ENCODE measurements around the gene SARNP.
"Not testable (repeated sequence)": the region's sequence is repeated elsewhere in the genome, so short reads cannot be mapped to it uniquely, and the experiment has no call there.

The SARNP gene

GRCh38 chr12:55839345-55840140 is 22.0 kb upstream of the SARNP start:
- no peak for DNase-seq

DNA sequence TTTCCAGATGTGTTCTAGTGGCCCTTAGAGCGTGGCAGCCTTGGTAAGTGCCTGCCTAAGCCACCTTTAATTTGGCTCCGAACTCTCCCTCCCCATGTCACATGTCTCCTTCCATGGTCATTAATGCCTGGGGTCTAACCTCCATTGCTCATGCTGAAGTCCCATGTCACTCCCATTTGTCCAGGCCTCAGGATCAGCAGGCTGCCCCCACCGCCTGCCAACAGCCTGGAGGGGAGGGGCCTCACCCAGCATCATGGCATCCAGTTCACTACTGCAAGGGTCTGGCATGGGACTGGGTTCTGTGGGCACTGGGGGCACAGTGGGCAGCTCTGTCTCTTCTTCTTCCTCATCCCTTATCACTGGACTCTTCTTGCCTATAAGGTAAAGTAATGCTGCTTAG is 20.8 kb upstream of the SARNP start:
- no peak for DNase-seq

DNA sequence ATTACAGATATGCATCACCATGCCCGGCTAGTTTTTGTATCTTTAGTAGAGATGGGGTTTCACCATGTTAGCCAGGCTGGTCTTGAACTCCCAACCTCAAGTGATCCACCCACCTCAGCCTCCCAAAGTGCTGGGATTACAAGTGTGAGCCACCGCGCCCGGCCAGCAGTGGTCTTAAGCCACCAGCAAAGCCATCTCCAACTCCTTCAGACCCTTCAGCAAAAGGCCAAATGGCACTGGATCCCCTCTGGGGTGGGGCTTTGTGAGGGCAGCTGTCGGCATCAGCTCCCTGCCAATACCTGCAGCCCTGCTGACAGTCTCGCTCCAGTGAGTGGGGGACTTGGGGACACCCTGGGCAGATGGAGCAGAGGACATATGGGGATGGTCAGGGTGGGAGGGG is 16.9 kb upstream of the SARNP start:
- DNase-seq, result not testable (repeated sequence)

DNA sequence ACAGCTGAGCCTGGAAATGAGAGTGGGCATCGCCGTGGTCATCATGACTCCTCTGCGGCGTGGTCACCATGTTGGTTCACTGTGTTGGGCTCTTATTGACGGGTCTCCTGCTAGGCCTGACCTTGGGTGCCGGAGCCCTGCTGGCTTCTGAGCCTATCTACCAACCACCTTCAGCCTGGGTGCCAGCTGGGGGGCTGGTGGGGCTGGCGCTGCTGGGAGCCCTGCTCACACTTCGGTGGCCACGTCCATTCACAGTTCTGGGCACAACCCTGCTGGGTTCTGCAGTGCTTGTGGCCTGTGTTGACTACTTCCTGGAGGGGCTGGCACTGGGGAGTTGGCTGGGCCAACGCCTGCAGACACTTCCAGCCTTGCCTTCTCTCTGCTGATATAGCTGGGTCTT is 15.5 kb upstream of the SARNP start:
- DNase-seq, result no peak

GRCh38 chr12:55831447-55831815 is 13.9 kb upstream of the SARNP start:
- DNase-seq, result no peak

- peak; percentile 65 for DNase-seq
Observed at GRCh38 chr12:55830601-55831446, 13.3 kb upstream of the SARNP start.

DNA sequence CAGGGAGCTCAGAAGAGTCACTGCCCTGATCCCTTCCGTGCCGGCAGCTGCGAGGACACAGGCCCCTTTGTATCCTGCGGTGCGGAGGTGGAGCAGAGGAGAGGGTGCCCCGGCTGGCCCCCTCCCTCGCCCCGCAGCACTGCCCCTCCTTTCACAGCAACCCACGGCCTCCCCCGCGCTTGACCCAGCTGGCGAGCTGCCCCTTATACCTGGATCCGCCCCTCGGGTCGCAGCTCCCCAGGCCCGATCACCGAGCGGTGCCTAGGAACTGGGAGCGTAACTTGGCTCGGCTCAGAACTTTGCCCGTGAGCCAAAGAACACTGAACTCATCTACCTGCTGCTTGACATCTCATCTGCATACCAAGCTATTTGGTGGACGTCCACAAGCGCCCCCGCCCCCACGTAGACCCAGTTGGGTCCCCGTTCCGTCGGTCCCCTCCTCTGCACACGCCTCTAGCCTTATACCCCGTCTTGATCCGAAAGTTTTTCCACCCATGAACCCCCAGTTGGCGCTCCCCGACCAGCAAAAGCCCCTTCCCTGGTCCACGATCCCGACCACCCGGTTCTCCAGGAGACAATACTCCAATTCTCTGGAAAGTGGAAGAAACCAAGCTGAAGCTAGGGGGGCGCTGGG is 12.6 kb upstream of the SARNP start:
- no peak for DNase-seq

GRCh38 chr12:55828357-55828756 is 10.8 kb upstream of the SARNP start:
- DNase-seq, result no peak

- no peak for DNase-seq
Observed at GRCh38 chr12:55827806-55828205, 10.3 kb upstream of the SARNP start.

- DNase-seq, result no peak
Observed at GRCh38 chr12:55824726-55825125, 7.2 kb upstream of the SARNP start.

GRCh38 chr12:55823419-55823818 is 5.9 kb upstream of the SARNP start:
- no peak for DNase-seq

DNA sequence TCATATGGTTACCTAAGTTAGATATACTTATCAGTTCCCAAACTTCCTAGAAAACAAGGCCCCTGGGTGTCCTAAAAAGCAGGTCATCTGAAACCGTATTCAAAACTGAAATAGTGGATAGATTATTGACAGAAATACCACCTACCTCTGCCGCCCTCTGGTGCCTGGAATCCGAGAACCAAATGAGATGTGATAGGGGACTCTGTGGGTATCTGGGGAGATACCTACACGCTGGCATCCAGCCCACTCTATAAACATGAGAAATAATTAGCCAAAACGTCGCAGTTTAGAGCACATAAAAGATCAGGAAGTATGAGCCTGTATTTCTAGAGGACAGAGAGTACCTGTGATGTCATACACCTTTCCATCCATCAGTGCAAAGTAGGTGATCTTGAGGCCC is 4.7 kb upstream of the SARNP start:
- no peak for DNase-seq

- no peak for DNase-seq
Observed at GRCh38 chr12:55820679-55821078, 3.2 kb upstream of the SARNP start.

GRCh38 chr12:55818886-55819285 is 1.4 kb upstream of the SARNP start:
- peak; percentile 60 for DNase-seq

- no peak for DNase-seq
Observed at GRCh38 chr12:55818140-55818728, 710 bp upstream of the SARNP start.

DNA sequence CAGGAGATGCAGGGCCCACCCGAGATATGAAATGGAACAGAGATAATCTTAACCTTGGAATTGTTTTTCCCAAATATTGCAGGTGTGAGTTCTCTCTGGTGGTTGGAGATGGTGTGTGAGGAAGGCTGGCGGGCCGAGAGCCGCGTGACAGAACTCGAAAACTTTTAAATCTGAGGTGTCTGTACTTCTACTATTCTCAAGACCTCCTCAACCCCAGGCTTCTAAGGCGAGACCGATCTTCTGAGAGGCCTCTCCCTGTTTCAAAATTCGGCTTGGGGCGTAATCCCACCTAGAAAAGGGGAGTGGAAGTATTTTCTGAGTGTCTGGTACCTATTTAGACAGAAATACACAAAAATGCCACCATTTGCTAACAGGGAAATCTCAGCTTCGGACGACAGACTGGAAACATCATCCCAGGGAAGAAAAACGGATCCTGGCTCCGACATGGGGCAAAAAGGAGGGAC is 611 bp downstream of the SARNP start:
- DNase-seq, result no peak

DNA sequence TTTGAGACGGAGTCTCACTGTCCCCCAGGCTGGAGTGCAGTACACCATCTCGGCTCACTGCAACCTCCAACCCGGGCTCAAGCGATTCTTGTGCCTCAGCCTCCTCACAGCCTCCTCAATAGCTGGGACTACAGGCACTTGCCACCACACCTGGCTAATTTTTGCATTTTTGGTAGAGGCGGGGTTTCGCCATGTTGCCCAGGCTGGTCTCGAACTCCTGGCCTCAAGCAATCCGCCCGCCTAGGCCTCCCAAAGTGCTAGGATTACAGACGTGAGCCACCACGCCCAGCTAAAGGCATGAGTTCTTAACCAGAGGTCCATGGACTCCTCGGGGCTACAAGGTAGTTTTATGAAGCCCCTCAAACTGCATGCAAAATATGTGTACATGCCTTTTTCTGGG is 2.1 kb downstream of the SARNP start:
- DNase-seq, result no peak

GRCh38 chr12:55814257-55814656 is 3.3 kb downstream of the SARNP start:
- DNase-seq, result no peak

DNA sequence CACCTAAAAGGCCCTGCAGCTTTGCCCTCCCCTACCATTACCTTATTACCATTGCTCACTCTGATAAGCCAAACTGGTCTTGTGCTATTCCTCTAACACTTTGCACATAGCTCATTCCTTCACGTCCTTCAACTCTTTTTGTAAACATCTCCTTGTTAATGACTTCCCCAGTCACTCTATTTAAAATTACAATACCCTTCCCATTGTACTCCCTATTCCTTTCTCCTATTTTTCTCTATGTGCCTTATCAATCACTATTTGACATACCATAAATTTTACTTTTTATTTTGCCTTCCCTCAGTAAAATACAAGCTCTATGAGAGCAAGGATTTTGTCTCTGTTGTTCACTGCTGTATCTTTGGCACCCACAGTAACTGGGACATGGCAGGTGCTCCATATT is 5.4 kb downstream of the SARNP start:
- no peak for DNase-seq

GRCh38 chr12:55809274-55809673 is 8.2 kb downstream of the SARNP start:
- no peak for DNase-seq

GRCh38 chr12:55806982-55807381 is 10.5 kb downstream of the SARNP start:
- no peak for DNase-seq

DNA sequence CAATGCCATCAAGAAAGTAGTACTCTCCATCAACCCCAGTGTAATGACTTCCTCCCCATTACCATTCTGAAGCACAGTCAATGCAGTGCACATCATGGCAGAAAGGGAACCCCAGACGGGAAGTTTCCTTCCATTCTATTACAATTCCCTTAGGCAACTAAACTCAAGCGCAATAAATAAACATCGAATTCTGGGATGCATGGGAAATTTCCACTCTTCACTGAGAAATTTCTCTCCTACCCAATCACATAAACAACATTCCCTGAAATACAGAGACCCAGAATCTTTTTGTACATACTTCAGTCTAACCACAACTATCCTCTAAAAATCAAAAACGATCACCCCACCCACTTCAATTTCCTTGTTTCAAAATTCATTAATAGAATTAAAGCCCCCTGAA is 20.0 kb downstream of the SARNP start:
- DNase-seq, result no peak

GRCh38 chr12:55797068-55797467 is 20.5 kb downstream of the SARNP start:
- DNase-seq, result peak; percentile 50

Data from fibroblast of skin of abdomen (primary cell).